ENCODE results near the gene TEX2.

Gene TEX2

GRCh38 chr17:64165347-64165746, 97.7 kb downstream of the TEX2 start:
- Mint-ChIP-seq H3K4me1 (no peaks in the 10 kb centered on the region), H3K4me3 (no peak overlapping the region), H3K9me3 (no peaks in the 10 kb centered on the region), H3K27ac (no peak overlapping the region), H3K36me3 (peaks cover 6% of the 10 kb centered on the region), H3K27me3 (no peaks in the 10 kb centered on the region)
- DNase-seq (ENCODE audit: low spot score in 2 of 2) (no peak), ATAC-seq (ENCODE audit: low read depth) (no peak)

DNA sequence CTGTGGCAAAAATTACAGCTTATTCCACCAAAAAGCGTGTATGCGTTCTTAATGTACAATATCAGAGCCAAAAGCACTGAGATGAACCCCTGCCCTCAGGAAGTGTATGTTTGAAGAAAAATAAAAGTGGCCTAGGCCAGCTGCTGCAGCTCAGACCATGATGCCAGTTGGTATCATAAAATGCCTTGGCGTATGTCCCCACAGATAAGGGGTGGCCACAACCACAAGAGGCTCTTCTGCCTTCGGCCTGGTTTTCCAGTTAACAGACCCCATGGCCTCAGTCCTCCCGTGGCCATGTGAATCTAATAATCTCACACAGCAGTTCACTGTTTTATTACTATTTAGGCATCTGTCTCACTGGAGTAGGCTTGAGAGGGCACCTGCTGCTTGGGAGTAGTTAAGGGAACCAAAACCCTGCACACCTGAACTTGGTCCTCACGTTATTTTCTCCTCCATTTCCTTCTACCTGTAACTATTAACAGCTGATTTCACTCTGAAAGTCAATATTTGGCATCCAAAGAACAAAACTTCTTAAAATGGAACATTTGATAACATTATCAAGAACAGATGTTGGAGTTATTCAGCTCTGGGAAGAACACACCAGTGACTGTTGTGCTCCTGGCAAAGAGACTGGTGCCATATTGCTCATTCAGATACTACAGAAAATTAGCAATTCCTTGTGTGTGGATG, 98.3 kb downstream of the TEX2 start:
- Mint-ChIP-seq H3K27me3 (no peaks in the 10 kb centered on the region), H3K4me3 (no peak overlapping the region), H3K9me3 (no peaks in the 10 kb centered on the region), H3K36me3 (peaks cover 2% of the 10 kb centered on the region), H3K4me1 (no peaks in the 10 kb centered on the region), H3K27ac (no peak overlapping the region)
- ATAC-seq (ENCODE audit: low read depth) (no peak), DNase-seq (ENCODE audit: low spot score in 2 of 2) (no peak)

- Mint-ChIP-seq H3K9me3 (no peaks in the 10 kb centered on the region), H3K27ac (no peak overlapping the region), H3K36me3 (peaks cover 2% of the 10 kb centered on the region), H3K4me1 (no peaks in the 10 kb centered on the region), H3K4me3 (no peak overlapping the region), H3K27me3 (no peaks in the 10 kb centered on the region)
- no peak for DNase-seq (ENCODE audit: low spot score in 2 of 2)
- ATAC-seq (ENCODE audit: low read depth) = no peak
Measured at GRCh38 chr17:64163468-64163867, 99.6 kb downstream of the TEX2 start.

- Mint-ChIP-seq H3K4me3 (no peak overlapping the region), H3K9me3 (no peaks in the 10 kb centered on the region), H3K27me3 (no peaks in the 10 kb centered on the region), H3K36me3 (peaks cover 2% of the 10 kb centered on the region), H3K27ac (no peak overlapping the region), H3K4me1 (no peaks in the 10 kb centered on the region)
- ATAC-seq (ENCODE audit: low read depth) (no peak), DNase-seq (ENCODE audit: low spot score in 2 of 2) (no peak)
Measured at GRCh38 chr17:64162554-64162953, 100.5 kb downstream of the TEX2 start.

GRCh38 chr17:64161380-64162176, 101.5 kb downstream of the TEX2 start:
- no peaks in the 10 kb centered on the region for H3K4me1 Mint-ChIP-seq
- H3K27ac Mint-ChIP-seq = no peak overlapping the region

GRCh38 chr17:64160378-64160777, 102.7 kb downstream of the TEX2 start:
- DNase-seq (ENCODE audit: low spot score in 2 of 2) = no peak
- no peak overlapping the region for H3K4me3 Mint-ChIP-seq
- no peaks in the 10 kb centered on the region for H3K9me3 Mint-ChIP-seq
- H3K27ac Mint-ChIP-seq = no peak overlapping the region
- no peaks in the 10 kb centered on the region for H3K36me3 Mint-ChIP-seq
- no peaks in the 10 kb centered on the region for H3K4me1 Mint-ChIP-seq
- no peak for ATAC-seq (ENCODE audit: low read depth)
- no peaks in the 10 kb centered on the region for H3K27me3 Mint-ChIP-seq

More at GRCh38 chr17:64161380-64162176, 101.5 kb downstream of the TEX2 start:
- ATAC-seq (ENCODE audit: low read depth) = no peak
- H3K36me3 Mint-ChIP-seq = peaks cover 2% of the 10 kb centered on the region
- no peaks in the 10 kb centered on the region for H3K9me3 Mint-ChIP-seq
- no peaks in the 10 kb centered on the region for H3K27me3 Mint-ChIP-seq
- no peak overlapping the region for H3K4me3 Mint-ChIP-seq
- DNase-seq (ENCODE audit: low spot score in 2 of 2) = no peak

DNA sequence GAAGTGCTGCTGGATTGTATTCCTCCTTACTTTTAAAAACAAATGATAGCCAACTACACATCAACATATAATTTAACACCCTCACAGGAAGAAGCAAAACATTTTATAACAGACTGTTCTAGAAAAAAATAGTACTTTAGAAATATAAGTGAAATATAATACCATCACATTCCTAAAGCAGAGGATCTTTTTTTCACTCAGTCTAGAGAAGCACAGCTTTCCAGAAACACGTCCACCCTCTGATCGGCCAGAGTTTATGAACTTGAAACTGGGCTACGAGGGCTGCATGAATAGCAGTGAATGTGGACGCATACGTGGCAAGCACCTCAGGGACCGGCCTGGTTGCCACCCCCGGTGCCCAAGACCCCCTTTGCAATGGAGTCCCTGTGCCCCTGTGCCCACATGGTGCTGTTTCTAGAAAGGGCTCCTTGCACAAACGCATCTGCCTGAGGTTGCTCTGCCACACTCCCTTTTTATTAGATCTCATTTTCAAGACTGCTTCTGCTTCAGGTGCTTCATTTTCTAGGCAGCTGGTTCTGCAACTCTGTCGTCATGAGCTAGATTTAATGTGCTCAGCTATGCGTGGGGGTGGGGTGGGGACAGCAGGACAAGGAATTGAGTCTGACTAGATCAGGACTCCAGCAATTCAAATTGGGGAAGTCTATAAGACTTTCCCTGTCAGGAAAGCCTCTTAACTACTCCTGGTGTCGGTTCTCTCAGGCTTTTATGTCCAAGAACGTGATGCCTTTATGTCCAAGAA, 104.0 kb downstream of the TEX2 start:
- no peaks in the 10 kb centered on the region for H3K9me3 Mint-ChIP-seq
- DNase-seq (ENCODE audit: low spot score in 2 of 2) (no peak), ATAC-seq (ENCODE audit: low read depth) (no peak)
- H3K4me3 Mint-ChIP-seq = no peak overlapping the region
- H3K27me3 Mint-ChIP-seq = no peaks in the 10 kb centered on the region
- no peaks in the 10 kb centered on the region for H3K4me1 Mint-ChIP-seq
- H3K27ac Mint-ChIP-seq = no peak overlapping the region
- H3K36me3 Mint-ChIP-seq = no peaks in the 10 kb centered on the region

DNA sequence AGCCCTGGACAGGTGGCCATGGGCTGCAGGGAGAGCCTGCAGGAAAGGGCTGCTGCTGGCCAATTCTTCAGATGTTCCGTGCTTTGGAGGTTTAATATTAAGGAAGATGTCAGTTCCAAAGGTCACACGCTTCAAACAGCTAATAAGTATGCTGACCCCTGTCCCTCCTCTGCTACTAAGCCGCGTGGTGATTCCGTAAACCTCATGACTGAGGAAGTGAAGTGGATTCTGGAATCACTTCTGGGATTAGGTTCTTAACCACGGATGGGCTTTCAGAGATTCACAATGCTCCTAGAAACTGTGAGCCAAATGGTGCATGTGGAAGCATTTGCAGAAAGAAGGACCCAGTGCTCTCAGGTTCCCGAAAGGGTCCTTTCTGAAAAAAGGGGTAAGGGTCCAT, 104.7 kb downstream of the TEX2 start:
- DNase-seq (ENCODE audit: low spot score in 2 of 2) = no peak
- Mint-ChIP-seq H3K27me3 (no peaks in the 10 kb centered on the region), H3K36me3 (peaks cover under 1% of the 10 kb centered on the region), H3K27ac (no peak overlapping the region), H3K4me1 (no peaks in the 10 kb centered on the region), H3K9me3 (no peaks in the 10 kb centered on the region), H3K4me3 (no peak overlapping the region)
- no peak for ATAC-seq (ENCODE audit: low read depth)

DNA sequence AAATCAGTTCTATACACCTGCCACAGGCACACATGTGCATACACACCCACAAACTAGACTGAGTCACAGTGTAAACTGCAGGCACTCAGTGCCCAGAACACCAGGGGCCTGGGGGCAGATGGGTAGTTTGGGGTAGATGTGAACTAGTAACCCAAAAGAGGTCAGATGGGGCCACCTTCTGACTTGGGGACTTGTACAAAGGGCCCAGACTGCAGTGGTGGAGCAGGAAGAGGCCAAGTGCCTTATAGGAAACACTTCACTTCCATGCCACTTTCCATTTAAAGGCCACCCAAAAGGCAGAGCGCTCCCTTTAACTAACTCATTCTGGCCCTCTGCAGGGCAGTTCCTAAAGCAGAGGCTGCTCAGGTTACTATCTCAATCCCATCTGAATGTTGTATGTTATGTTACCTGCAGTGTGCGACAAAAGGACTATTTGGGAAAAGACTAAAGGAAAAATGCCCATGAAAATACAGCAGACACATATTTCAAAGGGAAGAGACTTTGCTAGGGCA, 105.3 kb downstream of the TEX2 start:
- H3K4me3 Mint-ChIP-seq = no peak overlapping the region
- H3K27me3 Mint-ChIP-seq = no peaks in the 10 kb centered on the region
- H3K36me3 Mint-ChIP-seq = peaks cover 6% of the 10 kb centered on the region
- H3K9me3 Mint-ChIP-seq = no peaks in the 10 kb centered on the region
- DNase-seq (ENCODE audit: low spot score in 2 of 2) = no peak
- H3K4me1 Mint-ChIP-seq = no peaks in the 10 kb centered on the region
- ATAC-seq (ENCODE audit: low read depth) = no peak
- H3K27ac Mint-ChIP-seq = no peak overlapping the region

DNA sequence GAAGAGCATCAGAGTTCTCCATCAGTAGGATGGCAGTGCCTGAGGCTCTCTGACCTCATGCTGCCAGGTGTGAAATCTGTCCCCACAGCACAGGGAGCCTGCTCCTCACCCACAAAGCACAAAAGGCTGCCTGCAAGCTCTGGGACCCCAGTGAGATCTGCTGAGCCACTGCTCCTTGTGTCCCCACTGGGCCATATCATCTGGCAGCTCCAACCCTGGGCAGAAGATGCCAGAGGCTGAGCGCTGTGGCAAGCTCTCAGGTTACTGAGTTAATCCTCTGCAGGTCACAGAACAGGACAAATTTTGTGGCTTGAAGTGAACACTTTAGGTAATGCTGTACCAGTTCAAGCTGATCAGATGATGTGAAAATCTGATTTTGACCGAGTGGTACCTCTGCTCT, 106.4 kb downstream of the TEX2 start:
- no peak overlapping the region for H3K27ac Mint-ChIP-seq
- DNase-seq (ENCODE audit: low spot score in 2 of 2) (no peak), ATAC-seq (ENCODE audit: low read depth) (no peak)
- no peak overlapping the region for H3K4me3 Mint-ChIP-seq
- no peaks in the 10 kb centered on the region for H3K27me3 Mint-ChIP-seq
- H3K4me1 Mint-ChIP-seq = no peaks in the 10 kb centered on the region
- no peaks in the 10 kb centered on the region for H3K9me3 Mint-ChIP-seq
- peaks cover 6% of the 10 kb centered on the region for H3K36me3 Mint-ChIP-seq

- Mint-ChIP-seq H3K9me3 (no peaks in the 10 kb centered on the region), H3K36me3 (peaks cover 6% of the 10 kb centered on the region), H3K4me3 (no peak overlapping the region), H3K27me3 (no peaks in the 10 kb centered on the region), H3K27ac (no peak overlapping the region), H3K4me1 (no peaks in the 10 kb centered on the region)
- no peak for ATAC-seq (ENCODE audit: low read depth)
- no peak for DNase-seq (ENCODE audit: low spot score in 2 of 2)
Measured at GRCh38 chr17:64155751-64156544, 107.1 kb downstream of the TEX2 start.

DNA sequence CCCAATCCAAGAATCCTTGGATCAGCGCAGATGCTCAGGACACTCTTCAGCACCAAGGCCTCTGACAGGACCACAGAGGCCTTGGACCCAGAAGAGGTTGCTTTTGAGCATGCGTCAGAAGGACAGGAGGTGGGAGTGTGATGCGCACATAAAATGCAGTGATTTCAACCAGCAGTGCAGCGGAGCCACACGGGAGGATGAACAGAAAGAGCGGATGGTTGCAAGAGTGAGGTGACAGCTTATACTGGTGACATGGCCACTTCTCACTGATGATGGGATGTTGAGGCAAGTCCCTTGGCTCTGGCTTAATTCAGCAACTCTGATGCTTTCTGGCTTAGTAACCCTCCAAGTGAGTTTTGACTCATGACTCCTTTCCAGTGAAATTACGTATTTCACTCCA, 107.9 kb downstream of the TEX2 start:
- DNase-seq (ENCODE audit: low spot score in 2 of 2) (no peak), ATAC-seq (ENCODE audit: low read depth) (no peak)
- H3K9me3 Mint-ChIP-seq = no peaks in the 10 kb centered on the region
- H3K36me3 Mint-ChIP-seq = peaks cover 6% of the 10 kb centered on the region
- H3K4me3 Mint-ChIP-seq = no peak overlapping the region
- no peaks in the 10 kb centered on the region for H3K4me1 Mint-ChIP-seq
- no peak overlapping the region for H3K27ac Mint-ChIP-seq
- H3K27me3 Mint-ChIP-seq = no peaks in the 10 kb centered on the region

DNA sequence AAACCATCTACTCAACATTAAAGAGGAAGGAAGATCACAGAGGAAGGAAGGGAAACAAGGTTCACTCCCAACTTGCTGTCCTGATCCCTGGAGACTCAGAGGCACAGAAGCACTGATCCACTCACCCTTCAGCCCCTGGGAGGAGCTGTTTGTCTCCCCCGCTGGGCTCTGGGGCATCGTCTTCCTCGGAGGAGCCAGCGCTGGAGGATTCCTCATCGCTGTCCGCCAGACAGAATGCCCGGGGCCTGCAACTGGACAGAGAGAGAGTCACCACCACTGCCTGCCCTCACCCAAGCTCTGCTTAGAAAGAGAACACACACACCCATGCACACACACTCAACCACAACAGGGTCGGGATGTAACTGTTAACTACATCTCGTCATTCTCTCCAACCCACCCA, 108.3 kb downstream of the TEX2 start:
- no peaks in the 10 kb centered on the region for H3K4me1 Mint-ChIP-seq
- no peak overlapping the region for H3K4me3 Mint-ChIP-seq
- H3K27ac Mint-ChIP-seq = no peak overlapping the region
- no peaks in the 10 kb centered on the region for H3K27me3 Mint-ChIP-seq
- no peaks in the 10 kb centered on the region for H3K9me3 Mint-ChIP-seq
- peaks cover 6% of the 10 kb centered on the region for H3K36me3 Mint-ChIP-seq
- ATAC-seq (ENCODE audit: low read depth) (no peak), DNase-seq (ENCODE audit: low spot score in 2 of 2) (no peak)

Measured in memory B cell (primary cell).